ENCODE measurements around the gene LMTK3.

DNA sequence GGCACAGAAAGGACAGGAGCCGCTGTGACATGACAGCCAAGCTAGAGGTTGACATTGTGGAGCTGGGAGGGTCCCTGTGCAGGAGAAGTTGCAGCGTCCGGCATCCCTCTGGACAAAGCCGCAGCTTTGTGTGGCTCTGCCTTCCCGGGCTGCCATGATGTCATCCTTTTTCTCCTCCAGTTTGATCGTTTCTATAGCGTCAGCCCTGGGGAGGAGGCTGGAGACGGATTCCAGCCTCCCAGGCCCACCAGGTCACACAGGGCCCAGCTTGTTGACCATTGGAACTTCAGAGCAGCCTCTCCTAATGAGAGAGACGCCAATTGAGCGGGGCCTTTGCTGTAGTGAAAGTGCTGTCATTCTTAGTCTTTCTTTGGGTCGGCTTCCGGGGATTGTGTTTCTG lies 60.0 kb downstream of the LMTK3 start:
- TF ChIP-seq EZH2 (IDR thresholded peaks at IDR 0.05; ENCODE audit: insufficient read depth, poor library complexity, severe bottlenecking), result no peak
- TF ChIP-seq EZH2phosphoT487 (IDR thresholded peaks at IDR 0.05; ENCODE audit: insufficient read depth, low read depth), result no peak

Data from GM23248 (cell line).